Calu3 (cell line): Measurements from ENCODE around the gene ALDH1L1. TPM values are rescaled to one million over a fixed set of nuclear protein-coding genes. Genes with fewer than 3 reads are reported as not detected.
A peak's percentile ranks its signal among the peaks of the same experiment; 100 is the strongest.

Experiments
- BruUV-seq: library from RNA; stranded (reverse); fragments of 400-500 nt; replicated peaks from 2 replicates; lab custom pipeline; 2021; lab: Mats Ljungman, UMichigan
- CTCF ChIA-PET: fragments of 300-600 bp; sonication (Branson Sonifier 250); formaldehyde crosslinking; loops from one replicate; lab custom pipeline; 2022; ENCODE audit warnings: antibody characterized with exemption; lab: Charles Lee
- DNase-seq: peaks from one replicate; pipeline ENCODE4 v3.0.0; 2022
- H3K27ac Mint-ChIP-seq: one replicate; pipeline ENCODE4 v1.8.0; 2022; ENCODE audit warnings: mixed read lengths; ENCODE audit not compliant: unreplicated experiment
- H3K27me3 Mint-ChIP-seq: one replicate; pipeline ENCODE4 v1.8.0; 2022; ENCODE audit warnings: mixed read lengths; ENCODE audit not compliant: unreplicated experiment
- H3K36me3 Mint-ChIP-seq: one replicate; pipeline ENCODE4 v1.8.0; 2022; ENCODE audit warnings: mild to moderate bottlenecking, moderate library complexity, mixed read lengths; ENCODE audit not compliant: insufficient read depth, unreplicated experiment
- H3K4me1 Mint-ChIP-seq: one replicate; pipeline ENCODE4 v1.8.0; 2022; ENCODE audit warnings: mild to moderate bottlenecking, low read depth, mixed read lengths; ENCODE audit not compliant: unreplicated experiment
- H3K4me3 Mint-ChIP-seq: one replicate; pipeline ENCODE4 v1.8.0; 2022; ENCODE audit warnings: mild to moderate bottlenecking, low read depth, moderate library complexity, mixed read lengths; ENCODE audit not compliant: unreplicated experiment
- H3K9me3 Mint-ChIP-seq: one replicate; pipeline ENCODE4 v1.8.0; 2022; ENCODE audit warnings: low read depth, mixed read lengths; ENCODE audit not compliant: unreplicated experiment
- CTCF ChIP-seq: fragments of 200-600 bp; IDR thresholded peaks from one replicate; pipeline ENCODE4 v1.8.0; 2022; ENCODE audit warnings: antibody characterized with exemption; ENCODE audit not compliant: unreplicated experiment
- intact Hi-C: fragments of 100-400 bp; cut with micrococcal nuclease; formaldehyde crosslinking; loops from one replicate; pipeline ENCODE4 v1.10.0; 2022; ENCODE audit not compliant: unreplicated experiment
- total RNA-seq: library from RNA; stranded (reverse); gene quantifications from 2 replicates; pipeline ENCODE4 v1.2.3, GENCODE V29; 2022

Gene ALDH1L1
- total RNA-seq, 1 experiment from 2014 or later, result 4.4 TPM

- no peak overlapping the region for H3K4me3 Mint-ChIP-seq
- peaks cover 3% of the 10 kb centered on the region for H3K9me3 Mint-ChIP-seq
- H3K27me3 Mint-ChIP-seq, result peaks cover 25% of the 10 kb centered on the region
- intact Hi-C loops, result no loop called here
- H3K27ac Mint-ChIP-seq, result no peak overlapping the region
- TF ChIP-seq CTCF, result no peak
- no peak for DNase-seq
- peaks cover 1% of the 10 kb centered on the region for H3K36me3 Mint-ChIP-seq
- CTCF ChIA-PET, result interaction anchor here (1.3 kb wide), 1 partner anchor 12 kb away, joined by 4 read pairs; no protein-coding TSS in a partner anchor
- peaks cover 6% of the 10 kb centered on the region for H3K4me1 Mint-ChIP-seq
- no TSS peak for BruUV-seq
These were observed 5.9 kb upstream of the ALDH1L1 start for GRCh38 chr3:126186271-126186670.

- peaks cover 19% of the 10 kb centered on the region for H3K4me1 Mint-ChIP-seq
- CTCF ChIA-PET, result no interaction called here
- H3K4me3 Mint-ChIP-seq, result no peak overlapping the region
- no peak overlapping the region for H3K27ac Mint-ChIP-seq
- intact Hi-C loops, result no loop called here
- DNase-seq, result no peak
- H3K9me3 Mint-ChIP-seq, result peaks cover 3% of the 10 kb centered on the region
- H3K27me3 Mint-ChIP-seq, result peaks cover 25% of the 10 kb centered on the region
- peaks cover 19% of the 10 kb centered on the region for H3K36me3 Mint-ChIP-seq
- no TSS peak for BruUV-seq
- no peak for TF ChIP-seq CTCF
These were observed 4.1 kb upstream of the ALDH1L1 start for GRCh38 chr3:126184465-126185000.

GRCh38 chr3:126181398-126181725 lies 976 bp upstream of the ALDH1L1 start:
- Mint-ChIP-seq H3K36me3 (peaks cover 24% of the 10 kb centered on the region), H3K9me3 (peaks cover 3% of the 10 kb centered on the region), H3K27me3 (peaks cover 11% of the 10 kb centered on the region), H3K4me1 (peaks cover 21% of the 10 kb centered on the region), H3K4me3 (peak overlapping the region; percentile 81), H3K27ac (peak overlapping the region; percentile 29)
- no peak for TF ChIP-seq CTCF
- CTCF ChIA-PET, result interaction anchor here (1.0 kb wide), 1 partner anchor 19 kb away, joined by 3 read pairs; no protein-coding TSS in a partner anchor
- intact Hi-C loops, result loop anchor here (2.0 kb wide), 1 partner anchor 27 kb away; no protein-coding TSS in a partner anchor
- peak; percentile 29 for DNase-seq
- BruUV-seq, result no TSS peak

DNA sequence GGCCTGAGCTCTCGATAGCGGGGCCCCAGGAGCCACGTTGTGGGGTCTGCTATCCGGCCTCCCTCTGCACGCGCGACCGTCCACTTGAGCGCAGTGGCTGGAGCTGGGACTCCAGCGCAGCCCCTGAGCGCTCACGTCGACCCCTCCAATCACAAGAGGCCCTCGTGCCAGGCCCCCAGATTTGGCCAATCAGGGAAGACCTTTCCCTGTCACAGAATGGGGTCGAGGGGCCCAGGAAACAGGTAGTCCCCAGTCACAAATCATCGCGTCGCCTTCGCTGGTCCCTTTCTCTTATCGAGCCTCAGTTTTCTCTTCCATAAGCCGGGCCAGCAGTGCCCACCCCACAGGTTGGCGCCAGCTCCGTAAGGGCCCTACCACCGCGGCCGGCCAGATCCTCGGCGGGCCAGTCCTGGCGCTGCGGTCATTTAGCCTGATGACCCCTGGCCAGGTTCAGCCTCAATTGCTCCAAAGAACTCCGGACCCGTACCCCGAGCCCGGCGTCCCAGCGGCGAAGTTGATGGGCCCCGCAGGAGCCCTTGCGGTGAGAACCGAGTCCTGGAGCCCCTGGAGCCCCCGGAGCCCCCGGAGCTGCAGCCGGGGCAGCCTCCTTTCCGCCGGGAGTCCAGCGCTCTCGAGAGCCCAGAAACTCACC lies 435 bp downstream of the ALDH1L1 start:
- no peak for TF ChIP-seq CTCF
- TSS peak; percentile 43 for BruUV-seq
- Mint-ChIP-seq H3K9me3 (peaks cover 3% of the 10 kb centered on the region), H3K4me3 (peak overlapping the region; percentile 81), H3K27me3 (peaks cover 9% of the 10 kb centered on the region), H3K27ac (peak overlapping the region; percentile 42), H3K36me3 (peaks cover 24% of the 10 kb centered on the region), H3K4me1 (peaks cover 21% of the 10 kb centered on the region)
- CTCF ChIA-PET, result interaction anchor here (0.8 kb wide), 1 partner anchor 29 kb away, joined by 3 read pairs; no protein-coding TSS in a partner anchor
- intact Hi-C loops, result loop anchor here (2.0 kb wide), 1 partner anchor 29 kb away; no protein-coding TSS in a partner anchor
- peak; percentile 74 for DNase-seq
